ENCODE results near the gene HDGFL2.

GRCh38 chr19:4467835-4468234, 4.3 kb upstream of the HDGFL2 start:
- TF ChIP-seq MAX (IDR thresholded peaks at IDR 0.05) (no peak), CTCF (IDR thresholded peaks at IDR 0.05; ENCODE audit: low read depth, low read length, missing input control) (no peak), JUND (IDR thresholded peaks at IDR 0.05) (no peak), HNF4G (IDR thresholded peaks at IDR 0.05) (no peak), TAF1 (conservative IDR thresholded peaks at IDR 0.05) (no peak), EGR1 (IDR thresholded peaks at IDR 0.05; ENCODE audit: low read depth in 2 of 2) (no peak)

Measured in liver (tissue), 3 donors.